NCI-H1417 (cell line): Measurements from ENCODE around the gene BMPR1A.
"Not testable (repeated sequence)": the region's sequence is repeated elsewhere in the genome, so short reads cannot be mapped to it uniquely, and the experiment has no call there.

Experiments
- DNase-seq, 3 experiments: peaks; one replicate each; lab custom pipeline; 2025; lab: John Stamatoyannopoulos, UW

Gene BMPR1A

DNA sequence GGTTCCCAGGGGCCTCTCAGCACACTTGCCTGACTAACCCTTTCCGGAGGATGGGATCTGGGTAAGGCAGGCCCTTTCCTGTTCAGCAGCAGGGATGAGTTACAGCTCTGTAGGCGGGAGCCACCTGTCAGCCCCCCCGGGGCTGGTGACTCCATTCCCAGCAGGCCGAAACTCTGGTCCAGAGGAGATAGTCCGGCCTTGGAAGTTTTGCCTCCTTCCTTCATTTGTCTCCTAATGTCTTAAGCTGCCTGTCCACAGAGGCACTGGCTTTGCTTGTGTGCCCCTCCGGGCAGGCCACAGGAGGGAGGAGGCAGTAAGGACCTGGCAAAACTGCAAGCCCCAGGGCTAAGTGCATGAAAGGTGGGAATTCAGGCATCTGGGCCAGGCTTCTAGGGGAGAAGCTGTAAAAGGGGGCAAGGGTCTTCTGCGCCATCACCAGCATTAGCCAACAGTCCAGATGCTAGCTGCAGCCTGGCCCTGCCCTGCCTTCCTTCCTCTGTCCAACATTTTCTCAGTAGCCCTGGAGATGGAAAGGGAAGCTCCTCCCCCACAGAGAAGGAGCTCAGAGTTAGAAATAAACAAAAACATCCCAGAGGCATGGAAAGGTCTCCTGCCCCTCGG, 213.1 kb downstream of the BMPR1A start:
- DNase-seq, result no peak

GRCh38 chr10:86970162-86970981, 214.0 kb downstream of the BMPR1A start:
- DNase-seq, result peak in 1 of 3 experiments; percentile 3

DNA sequence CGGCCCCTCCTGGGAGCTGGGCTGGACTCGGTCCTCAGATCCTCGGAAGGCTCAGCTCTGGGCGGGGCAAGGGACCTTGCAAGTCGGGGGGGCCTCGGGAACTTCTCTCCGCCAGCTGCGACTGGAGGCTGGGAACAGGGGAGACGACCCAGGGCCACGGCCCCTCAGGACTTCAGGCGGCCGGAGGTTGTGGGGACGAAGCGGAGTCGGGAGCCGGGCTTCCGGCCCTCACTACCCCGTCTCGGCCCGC, 214.5 kb downstream of the BMPR1A start:
- no peak for DNase-seq

GRCh38 chr10:86971232-86971991, 215.0 kb downstream of the BMPR1A start:
- DNase-seq, result peak; percentile 19 to 76 (median 71)

GRCh38 chr10:86972613-86973380, 216.4 kb downstream of the BMPR1A start:
- no peak for DNase-seq

DNA sequence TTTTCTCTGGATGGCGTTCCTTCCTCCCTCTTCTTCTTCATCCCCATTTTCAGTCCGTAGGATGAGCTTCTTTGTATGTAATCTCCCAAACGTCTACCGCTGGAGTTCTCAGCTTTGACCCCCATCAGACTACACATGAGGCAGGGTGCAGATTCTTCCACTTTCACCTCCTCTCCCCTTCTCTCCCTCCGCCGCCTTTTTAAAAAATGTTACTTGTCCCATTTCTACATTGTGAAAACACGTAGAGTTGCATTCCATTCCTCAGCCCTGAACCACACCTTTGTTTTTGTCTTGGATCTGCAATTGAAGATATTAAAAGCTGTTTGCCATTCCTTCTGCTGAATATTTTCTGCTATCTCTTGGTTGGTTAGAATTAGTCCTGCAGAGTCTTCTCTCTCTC, 218.1 kb downstream of the BMPR1A start:
- no peak for DNase-seq

GRCh38 chr10:86976362-86977056, 220.1 kb downstream of the BMPR1A start:
- DNase-seq, result no peak

- not testable (repeated sequence) for DNase-seq
These were observed 222.0 kb downstream of the BMPR1A start for GRCh38 chr10:86978457-86978856.

GRCh38 chr10:86979296-86979818, 222.9 kb downstream of the BMPR1A start:
- DNase-seq, result no peak

DNA sequence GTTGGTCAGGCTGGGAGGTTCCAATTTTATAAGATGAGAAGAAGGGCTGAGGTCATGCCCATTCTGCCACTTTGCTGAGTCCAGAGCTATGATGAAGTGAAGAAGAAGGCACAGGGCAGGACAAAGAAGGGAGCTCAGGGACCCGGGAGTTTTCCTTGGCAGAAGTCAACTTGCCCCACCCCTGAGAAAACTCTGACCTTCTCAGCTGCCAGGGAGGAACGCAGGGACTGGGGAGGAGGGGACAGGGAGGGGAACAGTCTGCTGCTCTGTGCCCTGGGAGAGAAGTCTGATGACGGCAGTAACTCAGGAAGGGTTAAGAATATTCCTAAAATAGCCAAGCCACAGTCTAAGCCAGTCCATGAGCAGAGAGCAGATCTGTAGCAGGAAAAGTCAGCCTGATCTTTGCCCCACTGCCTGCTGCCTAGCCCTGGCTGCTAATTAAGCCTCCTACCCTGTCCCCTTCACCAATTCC, 223.6 kb downstream of the BMPR1A start:
- DNase-seq, result no peak

- DNase-seq, result not testable (repeated sequence)
These were observed 224.6 kb downstream of the BMPR1A start for GRCh38 chr10:86981020-86981419.

- DNase-seq, result no peak
These were observed 225.3 kb downstream of the BMPR1A start for GRCh38 chr10:86981716-86982115.
